ENCODE results near the gene PNPLA6.

PNPLA6 gene

GRCh38 chr19:7515645-7516151 is 19.8 kb upstream of the PNPLA6 start, which contains the start of gene ZNF358:
ZNF358 (plus strand) TSS chr19:7516103; CDS start chr19:7519243, 3,140 bp downstream.
- peak; percentile 23 for DNase-seq (ENCODE audit: low read depth)

- no peak for DNase-seq (ENCODE audit: low read depth)
Measured at GRCh38 chr19:7516333-7516732, 19.2 kb upstream of the PNPLA6 start.

GRCh38 chr19:7516878-7517277 is 18.6 kb upstream of the PNPLA6 start:
- no peak for DNase-seq (ENCODE audit: low read depth)

- DNase-seq (ENCODE audit: low read depth), result no peak
Measured at GRCh38 chr19:7519361-7520130, 16.0 kb upstream of the PNPLA6 start.

GRCh38 chr19:7520131-7521051 is 15.1 kb upstream of the PNPLA6 start:
- no peak for DNase-seq (ENCODE audit: low read depth)

GRCh38 chr19:7521551-7522071 is 13.9 kb upstream of the PNPLA6 start:
- DNase-seq (ENCODE audit: low read depth), result no peak

- DNase-seq (ENCODE audit: low read depth), result peak; percentile 100
Measured at GRCh38 chr19:7522072-7522922, 13.2 kb upstream of the PNPLA6 start, which contains the start of gene MCOLN1. MCOLN1 (plus strand) TSS chr19:7522624; CDS start chr19:7522751, 127 bp downstream.

- no peak for DNase-seq (ENCODE audit: low read depth)
Measured at GRCh38 chr19:7522923-7523667, 12.4 kb upstream of the PNPLA6 start.

GRCh38 chr19:7524523-7524922 is 11.0 kb upstream of the PNPLA6 start:
- no peak for DNase-seq (ENCODE audit: low read depth)

- no peak for DNase-seq (ENCODE audit: low read depth)
Measured at GRCh38 chr19:7524992-7525739, 10.4 kb upstream of the PNPLA6 start.

GRCh38 chr19:7526059-7526929 is 9.2 kb upstream of the PNPLA6 start:
- DNase-seq (ENCODE audit: low read depth), result no peak

GRCh38 chr19:7527516-7528191 is 7.9 kb upstream of the PNPLA6 start:
- DNase-seq (ENCODE audit: low read depth), result no peak

GRCh38 chr19:7528192-7528519 is 7.4 kb upstream of the PNPLA6 start:
- no peak for DNase-seq (ENCODE audit: low read depth)

GRCh38 chr19:7528522-7529245 is 6.8 kb upstream of the PNPLA6 start:
- no peak for DNase-seq (ENCODE audit: low read depth)

- no peak for DNase-seq (ENCODE audit: low read depth)
Measured at GRCh38 chr19:7529246-7529600, 6.3 kb upstream of the PNPLA6 start.

GRCh38 chr19:7529610-7530490 is 5.7 kb upstream of the PNPLA6 start:
- no peak for DNase-seq (ENCODE audit: low read depth)

Data from activated T-helper 9 cell treated with anti-CD3 and anti-CD28 coated beads, Interleukin-2, amount 50 U/mL, for 16 hours (primary cell).